GM21717 (cell line): ENCODE data around the gene LHFPL6.

Experiments
- ATAC-seq: cut with Tn5 transposase; IDR thresholded peaks from one replicate; pipeline ENCODE4 v1.9.1; 2021; ENCODE audit warnings: mild to moderate bottlenecking, moderate library complexity; ENCODE audit not compliant: unreplicated experiment

LHFPL6 gene

GRCh38 chr13:39318161-39318560 is 284.8 kb downstream of the LHFPL6 start:
- no peak for ATAC-seq

GRCh38 chr13:39317291-39317690 is 285.7 kb downstream of the LHFPL6 start:
- ATAC-seq, result no peak

GRCh38 chr13:39315796-39316195 is 287.2 kb downstream of the LHFPL6 start:
- no peak for ATAC-seq

- ATAC-seq, result no peak
Measured at GRCh38 chr13:39313721-39314120, 289.3 kb downstream of the LHFPL6 start.

- no peak for ATAC-seq
Measured at GRCh38 chr13:39312596-39312995, 290.4 kb downstream of the LHFPL6 start.

- no peak for ATAC-seq
Measured at GRCh38 chr13:39311619-39312018, 291.4 kb downstream of the LHFPL6 start.

- ATAC-seq, result no peak
Measured at GRCh38 chr13:39310961-39311360, 292.0 kb downstream of the LHFPL6 start.

- ATAC-seq, result peak; percentile 94
Measured at GRCh38 chr13:39306639-39307589, 296.1 kb downstream of the LHFPL6 start.

- ATAC-seq, result no peak
Measured at GRCh38 chr13:39302820-39303219, 300.2 kb downstream of the LHFPL6 start.

- no peak for ATAC-seq
Measured at GRCh38 chr13:39298951-39299350, 304.0 kb downstream of the LHFPL6 start.

GRCh38 chr13:39297664-39298171 is 305.3 kb downstream of the LHFPL6 start:
- no peak for ATAC-seq

- ATAC-seq, result no peak
Measured at GRCh38 chr13:39297023-39297422, 306.0 kb downstream of the LHFPL6 start.

GRCh38 chr13:39296193-39296592 is 306.8 kb downstream of the LHFPL6 start:
- ATAC-seq, result no peak
